ENCODE results near the gene MORC2.

The MORC2 gene

GRCh38 chr22:30946354-30946753 is 22.2 kb downstream of the MORC2 start:
- Histone ChIP-seq H3K4me2 (ENCODE audit: low read length) (no peak overlapping the region), H2AFZ (ENCODE audit: low read length) (no peak overlapping the region), H3F3A (ENCODE audit: insufficient read depth, low read length) (no peaks in the 10 kb centered on the region), H3K4me1 (ENCODE audit: insufficient read depth, low read length, severe bottlenecking) (no peaks in the 10 kb centered on the region), H3K36me3 (ENCODE audit: insufficient read depth, low read length) (peaks cover 97% of the 10 kb centered on the region), H3K27ac (ENCODE audit: low read depth, low read length, poor library complexity, severe bottlenecking) (no peak overlapping the region), H3K27me3 (ENCODE audit: insufficient read depth, low read length) (no peaks in the 10 kb centered on the region), H3K79me2 (ENCODE audit: insufficient read depth, low read length) (no peaks in the 10 kb centered on the region), H3K9me2 (ENCODE audit: low read depth, low read length) (no peaks in the 10 kb centered on the region), H3K4me3 (ENCODE audit: low read depth, low read length, poor library complexity, severe bottlenecking) (no peak overlapping the region), H3K9ac (ENCODE audit: low read length) (no peak overlapping the region), H4K20me1 (ENCODE audit: insufficient read depth, low read length) (no peaks in the 10 kb centered on the region), H3K9me3 (ENCODE audit: low read length) (no peaks in the 10 kb centered on the region)
- TF ChIP-seq EZH2 (IDR thresholded peaks at IDR 0.05; ENCODE audit: borderline replicate concordance, low read length) (no peak), CTCF (IDR thresholded peaks at IDR 0.05; ENCODE audit: low read length) (no peak)

DNA sequence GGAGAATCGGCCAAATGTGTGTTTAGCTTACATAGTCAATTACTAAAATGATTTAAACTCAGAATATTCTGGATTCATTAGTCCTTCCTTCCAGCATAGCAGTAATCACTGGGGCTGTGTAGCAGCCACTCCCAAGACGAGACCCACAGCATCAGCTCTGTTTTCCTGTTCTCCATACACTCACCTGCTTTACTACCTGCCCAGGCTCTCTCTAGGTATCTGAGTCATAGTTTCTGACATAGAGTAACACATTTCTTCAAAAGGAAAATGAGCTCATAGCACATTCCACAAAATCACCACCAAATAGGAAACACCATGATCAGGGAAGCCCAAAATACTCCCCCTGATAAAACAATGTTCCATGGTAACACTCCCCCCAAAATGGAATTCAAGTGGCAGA is 22.9 kb downstream of the MORC2 start:
- no peaks in the 10 kb centered on the region for H4K20me1 ChIP-seq (ENCODE audit: insufficient read depth, low read length)
- no peaks in the 10 kb centered on the region for H3K4me1 ChIP-seq (ENCODE audit: insufficient read depth, low read length, severe bottlenecking)
- H3K27me3 ChIP-seq (ENCODE audit: insufficient read depth, low read length) = no peaks in the 10 kb centered on the region
- no peak overlapping the region for H2AFZ ChIP-seq (ENCODE audit: low read length)
- H3K4me2 ChIP-seq (ENCODE audit: low read length) = no peak overlapping the region
- no peak overlapping the region for H3K27ac ChIP-seq (ENCODE audit: low read depth, low read length, poor library complexity, severe bottlenecking)
- no peak overlapping the region for H3K9ac ChIP-seq (ENCODE audit: low read length)
- H3K79me2 ChIP-seq (ENCODE audit: insufficient read depth, low read length) = no peaks in the 10 kb centered on the region
- no peak overlapping the region for H3K4me3 ChIP-seq (ENCODE audit: low read depth, low read length, poor library complexity, severe bottlenecking)
- peaks cover 98% of the 10 kb centered on the region for H3K36me3 ChIP-seq (ENCODE audit: insufficient read depth, low read length)
- no peaks in the 10 kb centered on the region for H3K9me2 ChIP-seq (ENCODE audit: low read depth, low read length)
- no peaks in the 10 kb centered on the region for H3F3A ChIP-seq (ENCODE audit: insufficient read depth, low read length)
- no peak for TF ChIP-seq EZH2 (IDR thresholded peaks at IDR 0.05; ENCODE audit: borderline replicate concordance, low read length)
- TF ChIP-seq CTCF (IDR thresholded peaks at IDR 0.05; ENCODE audit: low read length) = no peak
- H3K9me3 ChIP-seq (ENCODE audit: low read length) = no peaks in the 10 kb centered on the region

DNA sequence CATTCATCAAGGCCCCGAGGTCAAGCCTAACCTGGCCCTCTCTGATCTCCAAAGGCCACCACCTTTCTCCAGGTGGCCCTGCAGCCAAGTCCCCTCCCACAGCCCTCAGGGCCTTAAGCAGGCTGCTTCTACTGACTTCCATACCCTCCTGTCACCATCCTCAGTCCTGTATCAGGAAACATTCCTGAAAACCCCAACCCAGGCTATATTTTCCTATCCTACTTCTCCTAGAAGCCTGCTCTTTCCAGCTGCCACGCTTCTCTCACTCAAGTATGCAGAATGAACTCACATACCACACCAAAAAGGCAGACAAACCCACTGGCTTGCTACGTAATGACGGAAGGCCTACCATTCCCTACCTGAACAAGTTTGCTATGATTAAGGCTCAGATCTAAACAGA is 23.6 kb downstream of the MORC2 start:
- TF ChIP-seq EZH2 (IDR thresholded peaks at IDR 0.05; ENCODE audit: borderline replicate concordance, low read length) = no peak
- no peak for TF ChIP-seq CTCF (IDR thresholded peaks at IDR 0.05; ENCODE audit: low read length)
- no peaks in the 10 kb centered on the region for H3K79me2 ChIP-seq (ENCODE audit: insufficient read depth, low read length)
- no peak overlapping the region for H3K4me3 ChIP-seq (ENCODE audit: low read depth, low read length, poor library complexity, severe bottlenecking)
- no peaks in the 10 kb centered on the region for H4K20me1 ChIP-seq (ENCODE audit: insufficient read depth, low read length)
- no peak overlapping the region for H2AFZ ChIP-seq (ENCODE audit: low read length)
- no peaks in the 10 kb centered on the region for H3K9me2 ChIP-seq (ENCODE audit: low read depth, low read length)
- no peak overlapping the region for H3K9ac ChIP-seq (ENCODE audit: low read length)
- no peaks in the 10 kb centered on the region for H3F3A ChIP-seq (ENCODE audit: insufficient read depth, low read length)
- no peak overlapping the region for H3K27ac ChIP-seq (ENCODE audit: low read depth, low read length, poor library complexity, severe bottlenecking)
- H3K4me2 ChIP-seq (ENCODE audit: low read length) = no peak overlapping the region
- peaks cover 98% of the 10 kb centered on the region for H3K36me3 ChIP-seq (ENCODE audit: insufficient read depth, low read length)
- no peaks in the 10 kb centered on the region for H3K9me3 ChIP-seq (ENCODE audit: low read length)
- H3K4me1 ChIP-seq (ENCODE audit: insufficient read depth, low read length, severe bottlenecking) = no peaks in the 10 kb centered on the region
- no peaks in the 10 kb centered on the region for H3K27me3 ChIP-seq (ENCODE audit: insufficient read depth, low read length)

Data from OCI-LY1 (cell line).